ENCODE measurements around the gene EARS2.

EARS2 gene

GRCh38 chr16:23571895-23572294 is 14.7 kb upstream of the EARS2 start:
- TF ChIP-seq EZH2 (IDR thresholded peaks at IDR 0.05; ENCODE audit: borderline replicate concordance, low read depth, low read length, severe bottlenecking) (no peak), CTCF (IDR thresholded peaks at IDR 0.05; ENCODE audit: borderline replicate concordance, extremely low read depth, low read length, poor library complexity, severe bottlenecking) (no peak)
- Histone ChIP-seq H3K4me3 (ENCODE audit: low read depth in 1 of 2, low read length in 2 of 2) (no peak overlapping the region), H3K4me1 (ENCODE audit: insufficient read depth, low read length) (no peaks in the 10 kb centered on the region), H3K36me3 (ENCODE audit: insufficient read depth, low read length) (peaks cover 64% of the 10 kb centered on the region), H4K20me1 (ENCODE audit: insufficient read depth, low read length) (no peaks in the 10 kb centered on the region), H3K9ac (ENCODE audit: low read depth, low read length) (no peak overlapping the region), H3K4me2 (ENCODE audit: insufficient read depth, low read length) (no peak overlapping the region), H3K27ac (ENCODE audit: low read length) (no peak overlapping the region), H3K27me3 (ENCODE audit: insufficient read depth, low read length, poor library complexity) (no peaks in the 10 kb centered on the region), H3K79me2 (ENCODE audit: insufficient read depth, low read length) (no peaks in the 10 kb centered on the region), H2AFZ (ENCODE audit: low read depth, low read length) (no peak overlapping the region), H3K9me3 (ENCODE audit: insufficient read depth, low read length, severe bottlenecking) (no peaks in the 10 kb centered on the region)
- no peak for DNase-seq
- no peak for ATAC-seq (ENCODE audit: insufficient read depth, low read depth)

- H2AFZ ChIP-seq (ENCODE audit: low read depth, low read length): no peak overlapping the region
- ATAC-seq (ENCODE audit: insufficient read depth, low read depth) (no peak), DNase-seq (no peak)
- H3K27ac ChIP-seq (ENCODE audit: low read length): no peak overlapping the region
- no peak overlapping the region for H3K4me2 ChIP-seq (ENCODE audit: insufficient read depth, low read length)
- no peaks in the 10 kb centered on the region for H3K4me1 ChIP-seq (ENCODE audit: insufficient read depth, low read length)
- no peaks in the 10 kb centered on the region for H3K79me2 ChIP-seq (ENCODE audit: insufficient read depth, low read length)
- H4K20me1 ChIP-seq (ENCODE audit: insufficient read depth, low read length): no peaks in the 10 kb centered on the region
- TF ChIP-seq CTCF (IDR thresholded peaks at IDR 0.05; ENCODE audit: borderline replicate concordance, extremely low read depth, low read length, poor library complexity, severe bottlenecking) (no peak), EZH2 (IDR thresholded peaks at IDR 0.05; ENCODE audit: borderline replicate concordance, low read depth, low read length, severe bottlenecking) (no peak)
- no peaks in the 10 kb centered on the region for H3K27me3 ChIP-seq (ENCODE audit: insufficient read depth, low read length, poor library complexity)
- no peak overlapping the region for H3K4me3 ChIP-seq (ENCODE audit: low read depth in 1 of 2, low read length in 2 of 2)
- H3K9me3 ChIP-seq (ENCODE audit: insufficient read depth, low read length, severe bottlenecking): no peaks in the 10 kb centered on the region
- no peak overlapping the region for H3K9ac ChIP-seq (ENCODE audit: low read depth, low read length)
- peaks cover 68% of the 10 kb centered on the region for H3K36me3 ChIP-seq (ENCODE audit: insufficient read depth, low read length)
Observed at GRCh38 chr16:23570992-23571632, 14.0 kb upstream of the EARS2 start.

- H3K9me3 ChIP-seq (ENCODE audit: insufficient read depth, low read length, severe bottlenecking): no peaks in the 10 kb centered on the region
- H3K27me3 ChIP-seq (ENCODE audit: insufficient read depth, low read length, poor library complexity): no peaks in the 10 kb centered on the region
- H2AFZ ChIP-seq (ENCODE audit: low read depth, low read length): no peak overlapping the region
- no peaks in the 10 kb centered on the region for H3K4me1 ChIP-seq (ENCODE audit: insufficient read depth, low read length)
- no peak overlapping the region for H3K9ac ChIP-seq (ENCODE audit: low read depth, low read length)
- no peak overlapping the region for H3K4me3 ChIP-seq (ENCODE audit: low read depth in 1 of 2, low read length in 2 of 2)
- no peaks in the 10 kb centered on the region for H3K79me2 ChIP-seq (ENCODE audit: insufficient read depth, low read length)
- TF ChIP-seq CTCF (IDR thresholded peaks at IDR 0.05; ENCODE audit: borderline replicate concordance, extremely low read depth, low read length, poor library complexity, severe bottlenecking): no peak
- TF ChIP-seq EZH2 (IDR thresholded peaks at IDR 0.05; ENCODE audit: borderline replicate concordance, low read depth, low read length, severe bottlenecking): no peak
- DNase-seq (no peak), ATAC-seq (ENCODE audit: insufficient read depth, low read depth) (no peak)
- no peak overlapping the region for H3K4me2 ChIP-seq (ENCODE audit: insufficient read depth, low read length)
- H3K36me3 ChIP-seq (ENCODE audit: insufficient read depth, low read length): peaks cover 88% of the 10 kb centered on the region
- no peak overlapping the region for H3K27ac ChIP-seq (ENCODE audit: low read length)
- 0 out of 2 replicates have a peak, but pooled peaks cover 3% of the 10 kb centered on the region for H4K20me1 ChIP-seq (ENCODE audit: insufficient read depth, low read length)
Observed at GRCh38 chr16:23567602-23568001, 10.5 kb upstream of the EARS2 start.

All from DND-41 (cell line).